ENCODE measurements around the gene IFIT5.

The IFIT5 gene

DNA sequence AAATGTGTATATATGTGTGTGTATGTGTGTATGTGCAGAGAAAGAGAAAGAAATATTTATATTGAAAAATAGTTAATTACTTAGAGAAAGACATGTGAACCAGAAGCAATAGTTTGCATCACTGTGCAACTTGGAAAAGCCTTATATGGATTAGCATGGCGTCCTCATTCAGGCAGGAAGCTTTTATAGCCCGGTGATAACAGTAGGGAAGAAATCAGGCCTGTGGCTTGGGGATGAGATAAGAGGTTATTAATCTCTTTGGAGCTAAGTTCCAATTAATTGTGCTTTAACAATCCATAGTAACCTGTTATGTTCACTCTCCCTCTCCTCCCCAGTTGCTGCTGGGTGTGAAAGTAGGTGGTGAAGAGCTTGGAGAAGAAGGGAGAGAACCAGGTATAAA is 36.5 kb downstream of the IFIT5 start:
- TF ChIP-seq, protein P1, sequence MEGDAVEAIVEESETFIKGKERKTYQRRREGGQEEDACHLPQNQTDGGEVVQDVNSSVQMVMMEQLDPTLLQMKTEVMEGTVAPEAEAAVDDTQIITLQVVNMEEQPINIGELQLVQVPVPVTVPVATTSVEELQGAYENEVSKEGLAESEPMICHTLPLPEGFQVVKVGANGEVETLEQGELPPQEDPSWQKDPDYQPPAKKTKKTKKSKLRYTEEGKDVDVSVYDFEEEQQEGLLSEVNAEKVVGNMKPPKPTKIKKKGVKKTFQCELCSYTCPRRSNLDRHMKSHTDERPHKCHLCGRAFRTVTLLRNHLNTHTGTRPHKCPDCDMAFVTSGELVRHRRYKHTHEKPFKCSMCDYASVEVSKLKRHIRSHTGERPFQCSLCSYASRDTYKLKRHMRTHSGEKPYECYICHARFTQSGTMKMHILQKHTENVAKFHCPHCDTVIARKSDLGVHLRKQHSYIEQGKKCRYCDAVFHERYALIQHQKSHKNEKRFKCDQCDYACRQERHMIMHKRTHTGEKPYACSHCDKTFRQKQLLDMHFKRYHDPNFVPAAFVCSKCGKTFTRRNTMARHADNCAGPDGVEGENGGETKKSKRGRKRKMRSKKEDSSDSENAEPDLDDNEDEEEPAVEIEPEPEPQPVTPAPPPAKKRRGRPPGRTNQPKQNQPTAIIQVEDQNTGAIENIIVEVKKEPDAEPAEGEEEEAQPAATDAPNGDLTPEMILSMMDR (IDR thresholded peaks at IDR 0.05; ENCODE audit: borderline replicate concordance, insufficient read depth, low read depth, low read length) = no peak
- H3K4me3 ChIP-seq (ENCODE audit: low read depth, low read length) = no peak overlapping the region

DNA sequence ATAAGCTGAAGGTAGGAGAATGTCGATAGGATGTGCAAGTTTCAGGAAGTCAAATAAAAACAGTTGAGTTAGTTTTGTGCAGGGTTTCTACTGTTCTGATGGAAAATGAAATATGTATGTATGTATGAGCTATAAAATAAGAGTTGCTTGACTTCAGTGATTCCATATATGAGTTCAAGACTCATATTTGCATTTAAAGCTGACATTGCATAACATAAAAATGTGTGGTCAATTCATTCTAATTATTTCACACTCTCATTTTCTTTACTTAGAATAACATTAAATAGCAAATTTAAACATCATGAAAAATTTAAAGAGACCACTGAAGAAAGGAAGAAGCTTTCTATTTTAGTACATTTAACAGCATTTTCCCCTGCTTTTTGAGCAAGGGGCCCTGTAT is 37.8 kb downstream of the IFIT5 start:
- no peak overlapping the region for H3K4me3 ChIP-seq (ENCODE audit: low read depth, low read length)

DNA sequence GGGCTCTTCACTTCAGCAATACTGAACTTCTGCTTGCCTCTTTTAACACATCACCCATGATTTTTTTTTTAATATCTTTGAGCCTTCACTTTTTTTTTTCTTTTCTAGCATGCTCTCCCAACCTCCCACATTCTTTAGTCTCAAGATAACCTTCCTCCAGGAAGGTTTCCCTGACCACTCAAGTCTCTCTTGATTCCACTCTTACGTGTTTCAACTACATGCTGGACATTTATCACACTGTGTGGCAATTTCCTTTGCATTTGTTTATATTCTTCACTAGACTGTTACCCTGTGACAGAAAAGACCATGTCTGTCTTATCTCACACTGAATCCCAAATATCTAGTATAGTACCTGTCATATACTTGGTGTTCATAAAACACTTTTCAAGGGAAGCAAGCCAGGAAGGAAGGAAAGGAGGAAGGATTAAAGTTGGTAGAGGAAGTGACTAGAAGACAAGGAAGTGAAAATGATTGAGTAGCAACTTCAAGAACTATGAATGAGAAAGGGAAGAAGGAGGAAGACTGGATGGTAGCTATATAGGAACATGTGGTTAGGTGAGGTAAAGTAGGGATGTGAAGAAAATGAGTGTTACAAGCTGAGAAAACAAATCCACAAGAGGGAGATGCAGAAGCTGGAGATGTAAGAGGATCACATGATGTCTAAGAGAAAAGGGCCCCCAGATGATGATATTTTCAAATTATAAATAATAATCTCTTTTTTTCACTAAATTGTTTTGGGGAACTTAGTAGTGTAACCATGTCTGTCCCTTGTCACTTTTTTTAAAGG is 40.4 kb downstream of the IFIT5 start:
- TF ChIP-seq, protein P1 (IDR thresholded peaks at IDR 0.05; ENCODE audit: borderline replicate concordance, insufficient read depth, low read depth, low read length) = no peak

More for the DNA sequence above, 37.8 kb downstream of the IFIT5 start:
- TF ChIP-seq, protein P1 (IDR thresholded peaks at IDR 0.05; ENCODE audit: borderline replicate concordance, insufficient read depth, low read depth, low read length) = no peak

DNA sequence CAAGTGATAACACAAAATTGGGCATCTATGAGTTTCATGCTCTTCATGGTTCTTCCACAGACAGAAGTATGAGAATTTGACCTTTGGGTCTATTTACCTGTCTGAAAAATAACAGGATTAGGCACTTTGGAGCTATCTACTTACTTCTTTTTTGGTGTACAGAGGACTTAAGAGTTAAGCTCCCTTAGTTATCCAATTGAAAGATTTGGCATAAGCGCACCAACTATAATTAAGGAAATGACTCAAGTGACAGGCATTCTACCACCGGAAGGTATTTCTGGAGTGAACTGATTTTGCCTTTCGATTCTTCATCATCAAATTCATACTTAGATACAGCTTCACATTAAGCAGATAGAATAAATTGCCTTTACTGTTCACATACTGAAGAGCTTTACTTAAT is 43.9 kb downstream of the IFIT5 start:
- no peak overlapping the region for H3K4me3 ChIP-seq (ENCODE audit: low read depth, low read length)
- TF ChIP-seq, protein P1 (IDR thresholded peaks at IDR 0.05; ENCODE audit: borderline replicate concordance, insufficient read depth, low read depth, low read length) = no peak

More for the DNA sequence above, 40.4 kb downstream of the IFIT5 start:
- no peak overlapping the region for H3K4me3 ChIP-seq (ENCODE audit: low read depth, low read length)

DNA sequence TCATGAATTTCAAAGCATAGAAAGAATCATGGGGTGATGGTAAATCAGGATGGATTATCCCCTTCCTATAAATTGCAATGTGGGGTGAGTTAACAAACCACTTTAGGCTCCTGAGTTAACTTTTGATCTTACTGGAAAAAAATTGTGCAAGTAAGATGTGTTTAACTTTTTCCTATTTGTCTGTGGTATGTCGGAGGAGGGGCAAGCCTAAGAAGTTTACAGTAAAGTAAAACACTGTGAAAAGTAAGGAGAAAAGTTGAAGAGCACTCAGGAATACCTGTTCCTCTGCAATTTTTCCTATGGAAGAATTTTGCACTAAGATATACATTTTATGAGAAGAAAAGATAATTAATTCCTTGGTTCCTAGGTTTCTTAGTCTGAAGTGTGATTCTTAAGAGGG is 44.4 kb downstream of the IFIT5 start:
- TF ChIP-seq, protein P1 (IDR thresholded peaks at IDR 0.05; ENCODE audit: borderline replicate concordance, insufficient read depth, low read depth, low read length) = no peak
- H3K4me3 ChIP-seq (ENCODE audit: low read depth, low read length) = no peak overlapping the region

DNA sequence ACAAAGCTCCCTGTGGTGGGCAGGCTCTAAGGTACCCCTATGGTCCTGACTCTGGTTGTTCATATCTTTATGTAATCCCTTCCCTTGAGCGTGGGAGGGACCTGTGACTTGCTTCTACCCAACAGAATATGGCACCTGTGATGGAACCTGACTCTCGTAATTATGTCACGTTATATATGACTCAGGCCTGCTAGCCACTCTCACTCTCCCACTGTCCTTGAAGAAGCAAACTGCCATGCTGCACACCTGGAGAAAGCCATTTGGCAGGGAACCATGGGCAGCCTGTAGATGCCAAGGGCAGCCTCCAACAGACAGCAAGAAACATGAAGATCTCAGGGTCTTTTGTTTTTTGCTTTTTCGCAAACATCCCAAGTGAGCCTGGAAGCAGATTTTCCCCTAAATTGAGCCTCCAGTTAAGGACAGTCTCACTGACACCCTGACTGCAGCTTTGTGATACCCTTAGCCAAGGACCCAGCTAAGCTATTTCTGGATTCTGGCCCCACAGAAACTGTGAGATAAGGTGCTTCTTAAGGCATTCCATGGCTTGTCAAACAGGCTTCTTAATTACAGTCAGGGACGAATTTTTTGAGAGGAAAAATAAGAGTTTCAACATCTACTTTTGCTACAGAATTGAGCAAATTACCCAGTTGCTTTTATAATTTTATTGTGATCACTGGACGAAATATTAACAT is 49.6 kb downstream of the IFIT5 start:
- TF ChIP-seq, protein P1 (IDR thresholded peaks at IDR 0.05; ENCODE audit: borderline replicate concordance, insufficient read depth, low read depth, low read length) = no peak
- no peak overlapping the region for H3K4me3 ChIP-seq (ENCODE audit: low read depth, low read length)

DNA sequence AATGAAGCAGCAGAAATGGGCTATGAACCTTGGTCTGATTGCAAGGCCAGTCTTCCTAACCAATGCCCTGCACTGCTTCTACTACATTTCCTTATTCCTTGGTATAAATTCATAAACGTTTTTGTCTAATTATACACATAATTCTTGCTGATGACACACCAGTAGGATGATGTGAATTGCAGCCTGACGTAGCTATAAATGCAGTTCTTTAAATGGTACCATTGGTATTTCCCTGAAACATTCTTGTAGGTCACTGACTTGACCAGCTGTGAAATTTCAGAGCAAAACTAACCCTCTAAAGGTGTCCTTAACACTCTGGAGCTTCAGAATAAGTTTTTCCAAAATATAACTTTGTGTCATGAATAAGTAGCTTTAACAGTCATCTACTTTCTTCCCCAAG is 50.8 kb downstream of the IFIT5 start:
- no peak overlapping the region for H3K4me3 ChIP-seq (ENCODE audit: low read depth, low read length)
- TF ChIP-seq, protein P1 (IDR thresholded peaks at IDR 0.05; ENCODE audit: borderline replicate concordance, insufficient read depth, low read depth, low read length) = no peak
